Measurements from ENCODE around the gene PTPRG.

GRCh38 chr3:61657689-61658088 is 96.3 kb downstream of the PTPRG start:
- no peak for TF ChIP-seq RBM39 (IDR thresholded peaks at IDR 0.05; ENCODE audit: low read depth, low read length, poor library complexity, severe bottlenecking)
- no peak for TF ChIP-seq U2AF2 (IDR thresholded peaks at IDR 0.05; ENCODE audit: low read depth, low read length)
- TF ChIP-seq, protein P1, sequence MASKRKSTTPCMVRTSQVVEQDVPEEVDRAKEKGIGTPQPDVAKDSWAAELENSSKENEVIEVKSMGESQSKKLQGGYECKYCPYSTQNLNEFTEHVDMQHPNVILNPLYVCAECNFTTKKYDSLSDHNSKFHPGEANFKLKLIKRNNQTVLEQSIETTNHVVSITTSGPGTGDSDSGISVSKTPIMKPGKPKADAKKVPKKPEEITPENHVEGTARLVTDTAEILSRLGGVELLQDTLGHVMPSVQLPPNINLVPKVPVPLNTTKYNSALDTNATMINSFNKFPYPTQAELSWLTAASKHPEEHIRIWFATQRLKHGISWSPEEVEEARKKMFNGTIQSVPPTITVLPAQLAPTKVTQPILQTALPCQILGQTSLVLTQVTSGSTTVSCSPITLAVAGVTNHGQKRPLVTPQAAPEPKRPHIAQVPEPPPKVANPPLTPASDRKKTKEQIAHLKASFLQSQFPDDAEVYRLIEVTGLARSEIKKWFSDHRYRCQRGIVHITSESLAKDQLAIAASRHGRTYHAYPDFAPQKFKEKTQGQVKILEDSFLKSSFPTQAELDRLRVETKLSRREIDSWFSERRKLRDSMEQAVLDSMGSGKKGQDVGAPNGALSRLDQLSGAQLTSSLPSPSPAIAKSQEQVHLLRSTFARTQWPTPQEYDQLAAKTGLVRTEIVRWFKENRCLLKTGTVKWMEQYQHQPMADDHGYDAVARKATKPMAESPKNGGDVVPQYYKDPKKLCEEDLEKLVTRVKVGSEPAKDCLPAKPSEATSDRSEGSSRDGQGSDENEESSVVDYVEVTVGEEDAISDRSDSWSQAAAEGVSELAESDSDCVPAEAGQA (IDR thresholded peaks at IDR 0.05; ENCODE audit: low read depth): no peak
- TF ChIP-seq, protein P1 (CRISPR knock-in tag; IDR thresholded peaks at IDR 0.05; ENCODE audit: borderline replicate concordance): no peak
- no peak for TF ChIP-seq ZFP41 (CRISPR knock-in tag; IDR thresholded peaks at IDR 0.05; ENCODE audit: borderline replicate concordance)
- TF ChIP-seq JUN (CRISPR knock-in tag; IDR thresholded peaks at IDR 0.05): no peak
- TF ChIP-seq POLR2AphosphoS5 (IDR thresholded peaks at IDR 0.05; ENCODE audit: low read depth, low read length): no peak
- TF ChIP-seq GABPA (IDR thresholded peaks at IDR 0.05; ENCODE audit: low read depth, low read length): no peak
- no peak for TF ChIP-seq GABPA (CRISPR knock-in tag; IDR thresholded peaks at IDR 0.05; ENCODE audit: low read depth)

Data from HepG2 (cell line).